Lung (tissue), 12 donors: Measurements from ENCODE around the gene KCNJ15. TPM values are rescaled to one million over a fixed set of nuclear protein-coding genes. Genes with fewer than 3 reads are reported as not detected.

Experiments
- ATAC-seq: fragments of 200-7000 bp; cut with Tn5 transposase; one replicate; pipeline ENCODE4 v1.9.1; 2020; ENCODE audit warnings: moderate number of reproducible peaks; ENCODE audit not compliant: insufficient read depth, low FRiP score
- DNase-seq, 3 donors: peaks; one replicate each; pipeline ENCODE4 v3.0.0-alpha.2; 2013 to 2017
- H3K27ac ChIP-seq, 2 donors: one replicate each; pipeline ENCODE4 v1.5.1; 2013; ENCODE audit warnings: mild to moderate bottlenecking in 2 of 2, moderate library complexity in 2 of 2, control low read depth in 1 of 2, inconsistent platforms in 1 of 2, low read depth in 1 of 2, low read length in 1 of 2
- H3K27me3 ChIP-seq, 3 donors: one replicate each; pipeline ENCODE4 v1.5.1; 2013; ENCODE audit warnings: low read length in 2 of 3; ENCODE audit not compliant: control insufficient read depth in 3 of 3, insufficient read depth in 3 of 3
- H3K36me3 ChIP-seq, 4 donors: one replicate each; pipeline ENCODE4 v1.5.1; 2013; ENCODE audit warnings: low read length in 4 of 4, mild to moderate bottlenecking in 1 of 4, moderate library complexity in 1 of 4; ENCODE audit not compliant: control insufficient read depth in 4 of 4, insufficient read depth in 4 of 4
- H3K4me1 ChIP-seq, 5 donors: one replicate each; pipeline ENCODE4 v1.5.1; 2013; ENCODE audit warnings: low read length in 5 of 5, mild to moderate bottlenecking in 2 of 5, moderate library complexity in 1 of 5; ENCODE audit not compliant: control insufficient read depth in 5 of 5, insufficient read depth in 5 of 5
- H3K4me3 ChIP-seq: one replicate; pipeline ENCODE4 v1.5.1; 2013; ENCODE audit warnings: mild to moderate bottlenecking, control low read depth, moderate library complexity
- H3K9ac ChIP-seq, 2 donors: one replicate each; pipeline ENCODE4 v1.5.1; 2013; ENCODE audit warnings: low read length in 2 of 2, control low read depth in 1 of 2; ENCODE audit not compliant: insufficient read depth in 1 of 2
- H3K9me3 ChIP-seq, 4 donors: one replicate each; pipeline ENCODE4 v1.5.1; 2013; ENCODE audit warnings: low read length in 3 of 4, mild to moderate bottlenecking in 1 of 4, moderate library complexity in 1 of 4; ENCODE audit not compliant: control insufficient read depth in 4 of 4, insufficient read depth in 3 of 4
- WGBS, 2 donors: extraction: QIAGEN DNeasy Blood & Tissue Kit; methylation state at CpG; one replicate each; pipeline ENCODE4 v1.1.7; 2013; 5-methylcytosine and 5-hydroxymethylcytosine counted together
- polyA plus RNA-seq, 2 donors: library from polyadenylated mRNA; stranded (reverse); fragments of 200-250 nt; gene quantifications; one replicate each; pipeline ENCODE4 v1.2.1, GENCODE V29; 2013
- total RNA-seq, 2 donors: library from RNA; depleted of rRNA in 1 of 2; stranded (reverse); fragments of >200 nt in 1 of 2; gene quantifications; one replicate each; pipeline ENCODE4 v1.2.1, GENCODE V29; 2014 to 2021
- TF ChIP-seq, protein P1 (sequence below): IDR thresholded peaks from 2 replicates; pipeline ENCODE4 v1.5.1; 2012; ENCODE audit warnings: mild to moderate bottlenecking; ENCODE audit errors: control extremely low read depth, extremely low read depth
- donor health status: control.
- donor health status: control.
- donor health status: Bipolar disorder and iron deficiency.
- donor health status: healthy.
- donor health status: DM: yes; HTN: yes; CAD: no.

Gene KCNJ15
- total and polyA plus RNA-seq, 4 donors, result 28.2 to 79.1 (median 61.5) TPM

- no peak overlapping the region for H3K9ac ChIP-seq
- no peak overlapping the region for H3K27ac ChIP-seq
- ATAC-seq, result no peak
- H3K4me1 ChIP-seq, result peaks cover 0 to 42% (median 13%) of the 10 kb centered on the region in 5 donors
- no peak overlapping the region for H3K4me3 ChIP-seq
- H3K36me3 ChIP-seq, result peaks cover 0 to 4% (median 0%) of the 10 kb centered on the region in 4 donors
- no peaks in the 10 kb centered on the region for H3K27me3 ChIP-seq
- WGBS, 2 donors, result 90 to 93% methylated on average over 3 of the region's 3 CpGs
- TF ChIP-seq, protein P1, sequence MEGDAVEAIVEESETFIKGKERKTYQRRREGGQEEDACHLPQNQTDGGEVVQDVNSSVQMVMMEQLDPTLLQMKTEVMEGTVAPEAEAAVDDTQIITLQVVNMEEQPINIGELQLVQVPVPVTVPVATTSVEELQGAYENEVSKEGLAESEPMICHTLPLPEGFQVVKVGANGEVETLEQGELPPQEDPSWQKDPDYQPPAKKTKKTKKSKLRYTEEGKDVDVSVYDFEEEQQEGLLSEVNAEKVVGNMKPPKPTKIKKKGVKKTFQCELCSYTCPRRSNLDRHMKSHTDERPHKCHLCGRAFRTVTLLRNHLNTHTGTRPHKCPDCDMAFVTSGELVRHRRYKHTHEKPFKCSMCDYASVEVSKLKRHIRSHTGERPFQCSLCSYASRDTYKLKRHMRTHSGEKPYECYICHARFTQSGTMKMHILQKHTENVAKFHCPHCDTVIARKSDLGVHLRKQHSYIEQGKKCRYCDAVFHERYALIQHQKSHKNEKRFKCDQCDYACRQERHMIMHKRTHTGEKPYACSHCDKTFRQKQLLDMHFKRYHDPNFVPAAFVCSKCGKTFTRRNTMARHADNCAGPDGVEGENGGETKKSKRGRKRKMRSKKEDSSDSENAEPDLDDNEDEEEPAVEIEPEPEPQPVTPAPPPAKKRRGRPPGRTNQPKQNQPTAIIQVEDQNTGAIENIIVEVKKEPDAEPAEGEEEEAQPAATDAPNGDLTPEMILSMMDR, result no peak
- H3K9me3 ChIP-seq, result no peaks in the 10 kb centered on the region
- DNase-seq, result no peak
These were observed 41.1 kb downstream of the KCNJ15 start for GRCh38 chr21:38297871-38298270.

DNA sequence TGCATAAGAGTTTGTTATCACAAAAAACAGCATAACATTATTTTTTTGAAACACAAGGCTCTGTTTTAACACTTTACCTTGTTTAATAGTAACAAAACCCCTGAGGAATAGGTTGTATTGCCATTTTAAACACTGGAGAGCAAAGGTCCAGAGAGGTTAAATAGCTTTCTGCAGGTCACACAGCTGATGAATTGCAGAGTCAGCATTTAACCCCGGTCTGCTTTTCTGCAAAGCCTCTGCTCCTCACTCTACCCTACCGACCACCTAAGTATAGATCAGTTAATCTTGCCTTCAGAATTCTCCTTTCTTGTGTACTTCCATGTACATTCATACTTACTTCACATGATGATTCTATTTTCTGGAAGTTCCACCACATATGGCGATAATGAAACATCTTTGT lies 42.0 kb downstream of the KCNJ15 start:
- Histone ChIP-seq H3K9me3 (no peaks in the 10 kb centered on the region), H3K4me3 (no peak overlapping the region), H3K4me1 (peaks cover 0 to 42% (median 12%) of the 10 kb centered on the region in 5 donors), H3K27me3 (no peaks in the 10 kb centered on the region), H3K36me3 (peaks cover 0 to 4% (median 0%) of the 10 kb centered on the region in 4 donors), H3K27ac (no peak overlapping the region), H3K9ac (no peak overlapping the region)
- TF ChIP-seq, protein P1, result no peak
- DNase-seq (no peak), ATAC-seq (no peak)
- 94 to 95% methylated on average over 3 of the region's 3 CpGs for WGBS, 2 donors

- DNase-seq (no peak), ATAC-seq (no peak)
- Histone ChIP-seq H3K4me3 (no peak overlapping the region), H3K27ac (peak overlapping the region in 1 of 2 donors; percentile 33), H3K36me3 (peaks cover 0 to 4% (median 0%) of the 10 kb centered on the region in 4 donors), H3K4me1 (peaks cover 0 to 42% (median 11%) of the 10 kb centered on the region in 5 donors), H3K9ac (no peak overlapping the region), H3K9me3 (no peaks in the 10 kb centered on the region), H3K27me3 (no peaks in the 10 kb centered on the region)
- 87 to 90% methylated on average over 8 of the region's 8 CpGs for WGBS, 2 donors
- TF ChIP-seq, protein P1, result no peak
These were observed 42.9 kb downstream of the KCNJ15 start for GRCh38 chr21:38299671-38300070.

- Histone ChIP-seq H3K4me3 (no peak overlapping the region), H3K27ac (peak overlapping the region in 1 of 2 donors; percentile 33), H3K36me3 (peaks cover 0 to 4% (median 0%) of the 10 kb centered on the region in 4 donors), H3K4me1 (peaks cover 0 to 42% (median 11%) of the 10 kb centered on the region in 5 donors), H3K9me3 (no peaks in the 10 kb centered on the region), H3K9ac (no peak overlapping the region), H3K27me3 (no peaks in the 10 kb centered on the region)
- 35 to 43% methylated on average over 7 of the region's 7 CpGs for WGBS, 2 donors
- TF ChIP-seq, protein P1, result no peak
- DNase-seq (peak in 2 of 3 donors; percentile 42 to 45), ATAC-seq (no peak)
These were observed 43.4 kb downstream of the KCNJ15 start for GRCh38 chr21:38300141-38300578.
